Rectal smooth muscle tissue (tissue), 1 donor: ENCODE data around the gene TRMT1.
"Not testable (repeated sequence)": the region's sequence is repeated elsewhere in the genome, so short reads cannot be mapped to it uniquely, and the experiment has no call there.

Experiments
- H3K27ac ChIP-seq: one replicate; pipeline ENCODE4 v1.7.0; 2013; ENCODE audit warnings: low read depth, low read length, inconsistent platforms
- H3K27me3 ChIP-seq: one replicate; pipeline ENCODE4 v1.7.0; 2013; ENCODE audit warnings: low read length; ENCODE audit not compliant: control insufficient read depth, insufficient read depth
- H3K36me3 ChIP-seq: one replicate; pipeline ENCODE4 v1.7.0; 2013; ENCODE audit warnings: low read length; ENCODE audit not compliant: control insufficient read depth, insufficient read depth
- H3K4me1 ChIP-seq: one replicate; pipeline ENCODE4 v1.7.0; 2013; ENCODE audit warnings: low read length; ENCODE audit not compliant: control insufficient read depth, insufficient read depth
- H3K4me3 ChIP-seq: one replicate; pipeline ENCODE4 v1.7.0; 2013; ENCODE audit warnings: low read length
- H3K9ac ChIP-seq: one replicate; pipeline ENCODE4 v1.7.0; 2013; ENCODE audit warnings: low read length

Gene TRMT1

DNA sequence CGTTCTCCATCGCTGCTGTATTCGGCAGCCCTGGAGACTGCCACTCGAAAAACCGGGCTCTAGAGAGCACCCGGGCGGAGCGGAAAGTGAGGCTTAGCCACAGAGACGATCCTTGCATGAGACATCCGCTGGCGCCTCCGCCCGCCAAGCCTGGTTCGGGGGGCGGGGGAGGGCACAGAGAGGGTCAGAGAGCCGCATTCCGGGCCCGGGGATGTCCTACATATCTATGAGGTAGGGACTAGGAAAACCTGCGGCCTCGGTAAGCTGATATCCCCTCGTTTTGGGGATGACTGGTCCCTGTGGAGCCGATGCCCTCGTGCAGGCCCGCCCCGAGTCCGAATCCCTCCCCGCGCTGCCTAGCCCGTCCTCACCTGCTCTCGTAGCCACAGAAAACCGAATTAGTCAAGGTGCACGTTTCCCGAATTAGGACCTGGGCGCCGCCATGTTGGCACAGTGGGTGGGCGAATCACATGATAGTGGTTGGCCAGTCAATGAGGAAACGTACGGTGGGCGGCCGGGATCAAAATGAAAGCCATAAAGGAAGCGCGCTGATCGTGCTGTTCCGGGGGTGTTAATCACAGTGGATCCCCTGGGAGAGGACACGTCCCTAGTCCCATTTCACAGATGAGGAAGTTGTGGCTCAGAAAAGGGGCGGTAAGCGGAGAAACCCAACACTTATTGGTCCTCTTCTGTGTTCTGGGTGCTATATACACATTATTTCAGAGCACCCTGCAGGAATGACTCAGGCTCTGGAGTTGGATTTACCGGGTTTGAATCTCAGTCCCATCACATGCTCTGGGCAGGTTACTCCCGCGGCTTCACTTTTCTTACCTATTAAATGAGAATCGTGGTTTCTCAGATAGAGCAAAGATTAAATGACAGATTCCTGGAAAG is at the start of gene TRMT1:
TRMT1 (minus strand) TSS at position 459 of the 894 bp plus-strand sequence; CDS start at position 118, 341 bp downstream.
- Histone ChIP-seq H3K4me1 (peaks cover 13% of the 10 kb centered on the region), H3K4me3 (peak within 1 kb of the TSS; percentile 95), H3K27me3 (no peaks in the 10 kb centered on the region), H3K36me3 (no peaks in the 10 kb centered on the region), H3K27ac (peak within 1 kb of the TSS; percentile 65), H3K9ac (peak within 1 kb of the TSS; percentile 49)

DNA sequence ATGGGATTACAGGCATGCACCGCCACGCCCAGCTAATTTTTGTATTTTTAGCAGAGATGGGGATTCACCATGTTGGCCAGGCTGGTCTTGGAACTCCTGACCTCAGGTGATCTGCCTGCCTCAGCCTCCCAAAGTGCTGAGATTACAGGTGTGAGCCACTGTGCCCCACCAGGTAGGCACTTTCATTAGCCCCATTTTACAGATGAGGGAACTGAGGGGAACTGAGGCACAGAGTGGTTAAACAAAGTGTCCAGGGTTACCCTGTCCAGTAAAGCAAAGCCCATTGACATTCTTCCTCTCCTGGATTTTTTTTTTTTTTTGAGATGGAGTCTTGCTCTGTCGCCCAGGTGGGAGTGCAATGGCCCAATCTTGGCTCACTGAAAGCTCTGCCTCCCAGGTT is 49.6 kb upstream of the TRMT1 start:
- not testable (repeated sequence) for H3K4me3 ChIP-seq, H3K9ac ChIP-seq, H3K27me3 ChIP-seq, H3K36me3 ChIP-seq, H3K27ac ChIP-seq
- H3K4me1 ChIP-seq = peaks cover 13% of the 10 kb centered on the region

- Histone ChIP-seq H3K4me3 (peak overlapping the region; percentile 13), H3K4me1 (peaks cover 13% of the 10 kb centered on the region), H3K9ac (no peak overlapping the region), H3K36me3 (no peaks in the 10 kb centered on the region), H3K27ac (peak overlapping the region; percentile 85), H3K27me3 (no peaks in the 10 kb centered on the region)
Measured at GRCh38 chr19:13165162-13165997, 48.8 kb upstream of the TRMT1 start.

DNA sequence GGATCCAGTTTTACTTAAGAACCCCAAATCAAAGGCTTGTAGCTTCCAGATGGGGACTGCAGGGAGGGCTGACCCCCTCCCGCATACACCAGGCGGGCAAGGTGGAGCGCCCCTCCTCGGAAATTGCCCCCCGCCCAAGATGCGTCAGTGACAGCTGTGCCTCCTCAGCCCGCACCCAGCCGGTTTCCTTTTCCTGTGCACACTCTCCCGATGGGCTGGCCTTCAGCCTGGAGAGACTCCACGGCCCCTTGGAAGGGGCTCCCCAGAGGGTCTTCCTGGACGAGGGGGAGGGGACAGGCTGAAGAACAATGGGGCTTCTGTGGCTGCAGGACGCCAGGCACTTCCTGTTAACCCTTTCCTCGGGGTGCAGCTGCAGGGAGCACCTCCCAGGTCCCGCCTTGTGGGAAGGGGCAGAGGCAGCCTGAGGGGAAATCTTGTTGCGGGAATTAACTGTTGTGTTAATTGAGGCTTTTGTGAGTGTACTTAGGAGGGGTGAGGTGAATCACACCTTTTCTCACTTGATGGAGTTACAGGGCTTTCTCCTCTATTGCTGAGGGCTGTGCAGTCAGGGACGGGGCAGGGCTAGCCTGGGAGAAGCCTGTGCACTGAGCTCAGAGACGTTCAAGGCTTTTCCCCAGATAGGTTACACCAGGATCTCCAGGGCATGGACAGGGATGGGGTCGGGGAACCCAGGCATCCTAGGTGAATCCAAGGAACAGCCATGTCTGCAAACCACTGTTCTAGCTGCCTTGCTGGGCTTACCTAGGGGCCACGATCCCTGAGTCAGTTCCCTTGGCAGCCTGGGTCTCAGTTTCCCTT is 48.0 kb upstream of the TRMT1 start:
- peaks cover 13% of the 10 kb centered on the region for H3K4me1 ChIP-seq
- H3K9ac ChIP-seq = peak overlapping the region; percentile 57
- peak overlapping the region; percentile 85 for H3K27ac ChIP-seq
- H3K27me3 ChIP-seq = no peaks in the 10 kb centered on the region
- peak overlapping the region; percentile 51 for H3K4me3 ChIP-seq
- H3K36me3 ChIP-seq = no peaks in the 10 kb centered on the region

GRCh38 chr19:13163609-13164342 is 47.2 kb upstream of the TRMT1 start:
- Histone ChIP-seq H3K9ac (peak overlapping the region; percentile 57), H3K27me3 (no peaks in the 10 kb centered on the region), H3K36me3 (no peaks in the 10 kb centered on the region), H3K4me1 (peaks cover 13% of the 10 kb centered on the region), H3K27ac (peak overlapping the region; percentile 85), H3K4me3 (peak overlapping the region; percentile 56)

DNA sequence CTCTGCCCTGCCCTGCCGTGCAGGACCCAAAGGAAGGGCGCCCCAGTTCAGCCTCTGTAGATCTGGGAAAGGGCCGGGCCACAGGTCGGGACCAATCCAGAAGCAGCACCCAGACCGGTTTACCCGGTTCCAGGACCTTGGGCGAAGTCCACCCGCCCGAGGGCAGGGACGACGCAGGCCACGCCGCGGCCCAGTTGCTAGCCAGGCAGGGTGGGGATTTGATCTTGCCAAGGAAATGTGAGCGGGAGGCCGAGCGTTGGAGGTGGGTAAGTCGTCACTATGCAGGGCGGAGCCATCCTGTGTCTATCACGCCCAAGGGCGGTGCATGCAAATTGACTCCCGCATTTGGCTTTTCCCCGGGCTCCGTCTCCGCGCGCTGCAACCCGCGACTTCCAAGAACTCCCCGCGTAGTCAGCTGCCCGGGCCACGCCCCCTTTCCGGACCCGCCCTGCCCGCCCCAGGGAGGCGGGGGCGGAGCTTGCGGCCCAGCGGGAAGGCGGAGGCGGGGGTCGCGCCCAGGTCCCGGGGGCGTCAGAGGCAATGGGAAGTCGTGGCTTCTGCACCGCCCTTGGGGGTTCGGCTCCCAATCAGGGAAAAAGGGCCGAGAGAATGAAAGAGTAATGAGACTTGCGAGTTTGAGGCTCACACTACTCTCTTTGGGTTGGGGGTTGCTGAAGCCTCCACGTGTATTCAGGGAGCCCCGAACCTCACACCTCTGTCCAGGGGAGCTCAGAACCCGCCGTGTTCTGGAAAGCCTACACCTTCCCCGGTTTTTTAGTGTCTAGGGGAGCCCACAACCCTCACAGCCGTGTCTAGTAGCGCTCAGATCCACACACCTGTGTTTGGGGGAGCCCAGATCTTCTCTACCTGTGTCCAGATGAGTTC is 46.4 kb upstream of the TRMT1 start:
- no peaks in the 10 kb centered on the region for H3K27me3 ChIP-seq
- peak overlapping the region; percentile 29 for H3K9ac ChIP-seq
- H3K4me1 ChIP-seq = peaks cover 13% of the 10 kb centered on the region
- H3K4me3 ChIP-seq = peak overlapping the region; percentile 56
- peak overlapping the region; percentile 85 for H3K27ac ChIP-seq
- no peaks in the 10 kb centered on the region for H3K36me3 ChIP-seq

DNA sequence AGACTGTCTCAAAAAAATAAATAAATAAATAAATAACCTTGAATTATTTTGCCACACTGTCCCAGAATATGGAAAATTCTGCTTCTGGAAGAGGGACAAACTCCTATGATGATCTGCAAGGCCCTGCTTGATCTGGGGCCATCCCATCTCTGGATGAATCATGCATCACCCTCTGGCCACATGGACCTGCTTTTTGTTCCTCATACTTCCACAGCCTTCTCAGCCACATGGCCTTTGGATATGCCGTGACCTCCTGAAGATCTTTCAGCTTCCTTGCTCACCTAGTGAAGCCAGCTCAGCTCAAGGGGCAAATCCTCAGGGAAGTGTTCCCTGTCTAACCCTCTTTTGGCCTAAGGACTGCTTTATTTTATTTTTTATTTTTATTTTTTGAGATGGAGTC is 44.0 kb upstream of the TRMT1 start:
- no peak overlapping the region for H3K9ac ChIP-seq
- H3K27ac ChIP-seq = no peak overlapping the region
- H3K27me3 ChIP-seq = no peaks in the 10 kb centered on the region
- H3K4me3 ChIP-seq = no peak overlapping the region
- H3K4me1 ChIP-seq = peaks cover 11% of the 10 kb centered on the region
- no peaks in the 10 kb centered on the region for H3K36me3 ChIP-seq

DNA sequence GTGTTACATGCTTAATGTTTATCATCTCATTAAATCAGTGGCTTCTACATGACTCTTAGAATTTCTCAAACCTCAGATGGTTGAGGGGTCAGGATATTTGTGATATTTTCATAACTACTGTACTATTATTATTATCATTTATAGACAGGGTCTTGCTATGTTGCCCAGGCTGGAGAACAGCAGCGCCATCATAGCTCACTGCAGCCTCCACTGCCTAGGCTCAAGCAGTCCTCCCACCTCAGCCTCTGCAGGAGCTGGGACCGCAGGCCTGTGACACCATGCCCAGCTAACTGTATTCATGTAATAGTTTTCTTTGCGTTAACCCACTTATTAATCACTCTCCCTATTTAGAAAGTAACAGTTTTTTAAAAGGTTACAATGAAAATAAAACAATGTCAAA is 43.2 kb upstream of the TRMT1 start:
- H3K27me3 ChIP-seq = no peaks in the 10 kb centered on the region
- H3K9ac ChIP-seq = no peak overlapping the region
- no peak overlapping the region for H3K4me3 ChIP-seq
- H3K36me3 ChIP-seq = no peaks in the 10 kb centered on the region
- no peak overlapping the region for H3K27ac ChIP-seq
- peaks cover 17% of the 10 kb centered on the region for H3K4me1 ChIP-seq

GRCh38 chr19:13155472-13156359 is 39.2 kb upstream of the TRMT1 start:
- Histone ChIP-seq H3K9ac (peak overlapping the region; percentile 38), H3K4me1 (peaks cover 9% of the 10 kb centered on the region)

GRCh38 chr19:13154911-13155471 is 38.5 kb upstream of the TRMT1 start:
- Histone ChIP-seq H3K27me3 (no peaks in the 10 kb centered on the region), H3K27ac (peak overlapping the region; percentile 99), H3K36me3 (no peaks in the 10 kb centered on the region), H3K9ac (peak overlapping the region; percentile 38), H3K4me1 (peaks cover 9% of the 10 kb centered on the region), H3K4me3 (peak overlapping the region; percentile 99)

More at GRCh38 chr19:13155472-13156359, 39.2 kb upstream of the TRMT1 start:
- Histone ChIP-seq H3K4me3 (peak overlapping the region; percentile 99), H3K27me3 (no peaks in the 10 kb centered on the region), H3K27ac (peak overlapping the region; percentile 99), H3K36me3 (no peaks in the 10 kb centered on the region)
